GM21526 (cell line): ENCODE results near the gene BTD.

ENCODE experiments used
- ATAC-seq: cut with Tn5 transposase; IDR thresholded peaks from one replicate; pipeline ENCODE4 v1.9.1; 2021; ENCODE audit warnings: moderate library complexity; ENCODE audit not compliant: unreplicated experiment, low FRiP score

The BTD gene

DNA sequence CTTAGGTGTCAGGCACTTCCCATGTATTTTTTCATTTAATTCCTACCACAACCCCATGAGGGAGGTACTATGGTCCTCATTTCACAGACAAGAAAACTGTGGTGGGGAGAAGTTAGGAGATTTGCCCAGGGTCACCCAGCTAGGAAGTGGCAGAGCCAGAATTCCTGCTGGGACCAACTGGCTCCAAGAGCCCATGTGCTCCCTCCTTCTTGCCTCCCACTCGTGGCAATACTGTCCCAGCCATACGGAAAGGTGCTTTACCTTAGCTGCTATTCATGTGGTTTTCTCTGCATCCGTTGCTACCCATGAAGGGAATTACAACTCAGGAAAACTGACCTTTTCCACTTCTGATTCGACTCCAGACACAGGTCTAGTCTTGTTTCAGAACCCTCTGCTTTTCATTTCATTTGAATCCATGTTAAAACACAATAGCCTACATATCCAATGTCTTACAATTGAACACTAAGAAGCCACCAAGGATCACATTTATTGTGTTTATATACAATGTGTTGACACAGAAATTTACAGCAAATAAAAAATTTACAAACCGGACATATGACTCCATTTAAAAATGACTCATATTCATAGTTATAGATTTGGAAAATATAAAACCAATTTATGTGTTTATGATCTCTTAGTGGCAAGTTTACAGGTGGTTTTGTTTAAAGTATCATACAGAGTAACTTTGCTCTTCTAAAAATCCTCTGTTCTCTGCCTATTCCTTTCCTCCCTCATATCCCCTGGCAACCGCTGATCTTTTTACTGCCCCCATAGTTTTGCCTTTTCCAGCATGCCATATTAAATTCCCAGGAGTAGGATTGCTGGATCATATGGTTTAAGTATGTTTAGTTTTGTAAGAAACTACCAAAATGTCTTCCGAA lies 58.8 kb downstream of the BTD start:
- no peak for ATAC-seq

GRCh38 chr3:15664144-15664543 lies 62.6 kb downstream of the BTD start:
- no peak for ATAC-seq

DNA sequence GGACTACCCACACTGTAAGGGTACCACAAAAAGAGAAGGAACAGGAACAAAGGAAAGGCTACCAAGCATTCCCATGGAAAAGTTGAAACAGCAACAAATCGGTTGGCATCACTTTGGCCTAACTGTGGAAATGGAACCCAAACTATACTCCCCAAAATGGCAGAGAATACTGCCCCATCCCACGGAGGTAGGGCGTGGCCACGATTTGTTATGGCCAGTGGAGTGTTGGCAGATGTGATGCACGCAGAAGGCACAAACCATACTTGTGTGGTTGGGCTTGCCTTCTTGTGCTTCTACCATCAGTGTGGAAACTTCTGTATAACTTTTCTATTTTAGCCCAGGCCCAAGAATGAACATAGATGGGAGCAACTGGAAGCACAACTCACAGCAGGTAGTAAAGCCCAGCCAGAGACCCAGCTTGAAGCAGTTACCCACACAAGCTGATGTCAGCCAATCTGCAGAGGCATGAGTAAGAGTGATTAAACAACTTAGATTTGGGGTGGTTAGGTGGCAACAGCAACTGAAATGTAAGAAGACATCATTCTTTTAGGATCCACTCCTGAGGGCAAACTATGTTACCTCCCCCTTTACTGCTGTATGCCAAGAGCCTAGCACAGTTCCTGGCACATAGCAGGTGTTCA lies 64.1 kb downstream of the BTD start:
- no peak for ATAC-seq

DNA sequence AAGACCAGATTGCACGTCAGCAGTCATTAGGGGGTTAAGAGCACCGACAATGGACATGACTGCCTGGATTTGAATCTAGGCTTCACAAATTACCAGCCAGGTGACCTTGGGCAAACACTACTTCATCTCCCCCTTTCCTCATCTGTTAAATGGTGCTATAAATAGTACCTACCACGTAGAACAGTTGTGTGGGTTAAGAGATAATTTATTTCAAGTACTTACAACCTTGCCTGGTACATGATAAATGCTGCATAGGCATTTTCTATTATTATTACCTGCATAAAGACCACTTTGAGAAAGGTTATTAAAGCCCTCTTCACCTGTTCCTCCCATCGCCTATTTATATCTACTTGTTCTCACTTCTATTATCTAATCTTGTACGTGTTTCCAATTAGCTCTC lies 64.7 kb downstream of the BTD start:
- ATAC-seq: no peak

- no peak for ATAC-seq
Measured at GRCh38 chr3:15667484-15667883, 65.9 kb downstream of the BTD start.

DNA sequence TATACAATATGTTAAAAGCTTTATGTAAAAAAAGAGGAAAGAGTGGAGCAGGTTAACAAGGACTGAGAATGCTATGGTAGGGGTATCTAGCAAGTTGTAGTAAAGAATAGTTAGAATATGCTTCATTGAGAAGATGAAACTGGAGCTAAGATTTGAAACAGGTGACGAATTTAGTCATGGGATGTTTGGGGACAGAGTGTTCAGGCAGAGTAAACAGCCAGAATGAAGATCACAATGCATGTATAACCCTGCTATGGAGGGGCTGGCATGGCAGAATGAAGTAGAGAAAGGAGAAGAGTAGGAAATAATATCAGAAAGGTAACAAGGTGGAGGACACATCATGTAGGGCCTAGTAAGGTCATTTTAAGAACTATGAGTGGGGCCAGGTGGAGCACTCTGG lies 72.0 kb downstream of the BTD start:
- no peak for ATAC-seq

DNA sequence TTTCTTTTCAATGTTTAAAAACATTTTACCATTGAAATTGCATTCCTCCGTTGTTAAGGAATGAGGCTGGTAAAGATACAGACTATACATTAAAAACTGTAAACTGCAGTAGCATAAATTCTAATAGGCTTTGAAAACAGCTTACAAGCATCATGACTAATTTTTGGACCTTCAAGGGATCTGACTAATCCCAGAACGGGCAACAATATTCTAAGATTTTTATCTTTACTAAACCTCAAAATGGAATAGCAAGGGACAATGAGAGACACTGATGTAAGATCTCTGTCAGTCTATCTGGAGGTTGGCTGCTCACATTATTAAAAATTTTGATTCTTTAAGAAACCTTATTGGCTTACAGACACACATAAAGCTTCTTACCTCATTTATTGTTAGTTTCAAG lies 74.7 kb downstream of the BTD start:
- no peak for ATAC-seq

- no peak for ATAC-seq
Measured at GRCh38 chr3:15679306-15679705, 77.8 kb downstream of the BTD start.

- no peak for ATAC-seq
Measured at GRCh38 chr3:15681668-15682067, 80.1 kb downstream of the BTD start.

- no peak for ATAC-seq
Measured at GRCh38 chr3:15682561-15683185, 81.1 kb downstream of the BTD start.

GRCh38 chr3:15683253-15683652 lies 81.7 kb downstream of the BTD start:
- no peak for ATAC-seq

DNA sequence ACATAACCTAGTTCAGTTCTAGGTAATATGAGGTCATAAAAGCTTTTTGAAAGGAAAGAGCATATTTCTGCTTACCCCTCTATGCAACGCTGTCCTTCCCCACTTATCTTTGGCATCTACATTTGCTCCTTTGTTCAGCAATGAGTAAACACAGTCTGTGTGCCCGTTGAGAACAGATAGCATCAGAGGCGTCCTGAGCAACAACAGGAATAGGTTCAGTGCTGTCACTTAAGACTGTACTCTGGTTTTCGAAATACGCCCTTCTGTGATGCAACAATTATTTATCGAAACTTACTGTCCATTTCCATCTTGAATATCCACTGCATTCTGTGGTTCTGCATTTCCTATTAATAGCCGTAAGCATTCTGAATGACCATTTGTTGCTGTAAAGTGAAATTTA lies 84.4 kb downstream of the BTD start:
- ATAC-seq: no peak

DNA sequence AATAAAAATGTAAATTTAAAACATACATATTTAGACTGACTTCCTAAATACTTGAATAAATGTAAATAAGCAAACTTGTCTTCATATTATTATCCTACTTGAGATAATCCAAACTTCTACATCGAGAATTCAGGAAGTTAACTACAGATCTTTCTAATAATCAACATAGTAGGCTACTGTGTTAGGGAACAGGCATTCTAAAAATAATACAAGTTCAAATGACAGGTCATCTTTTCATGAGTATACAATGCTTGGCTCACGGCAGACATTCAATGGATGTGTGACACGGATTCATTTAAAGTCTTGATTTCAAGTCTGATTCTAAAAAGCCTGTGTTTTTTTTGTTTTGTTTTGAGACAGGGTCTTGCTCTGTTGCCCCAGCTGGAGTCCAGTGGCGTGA lies 88.7 kb downstream of the BTD start:
- ATAC-seq: no peak

- no peak for ATAC-seq
Measured at GRCh38 chr3:15690748-15691147, 89.2 kb downstream of the BTD start.

- no peak for ATAC-seq
Measured at GRCh38 chr3:15693355-15693754, 91.8 kb downstream of the BTD start.

DNA sequence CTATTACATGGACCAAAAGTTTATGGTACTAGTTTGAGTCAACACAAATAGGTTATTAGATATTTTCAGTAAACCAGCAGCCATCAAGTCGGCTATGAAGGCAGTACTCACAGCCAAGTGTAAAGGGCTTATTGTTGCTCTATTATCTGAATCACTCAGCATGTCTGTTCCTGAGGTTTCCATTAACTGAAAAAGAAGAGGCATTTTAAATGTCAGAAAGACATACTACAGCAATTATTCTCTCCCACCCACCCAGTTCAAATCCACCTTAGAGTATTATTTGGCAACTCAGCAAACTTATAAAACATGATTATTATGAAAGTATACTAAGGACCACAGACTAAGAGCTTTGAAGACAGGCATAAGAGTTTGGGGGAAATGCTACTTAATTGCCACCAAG lies 93.1 kb downstream of the BTD start:
- ATAC-seq: no peak
